HG02884 (cell line): ENCODE data around the gene KCTD2.
"Not testable (repeated sequence)": the region's sequence is repeated elsewhere in the genome, so short reads cannot be mapped to it uniquely, and the experiment has no call there.

Experiments
- ATAC-seq: cut with Tn5 transposase; IDR thresholded peaks from one replicate; pipeline ENCODE4 v1.9.1; 2021; ENCODE audit warnings: mild to moderate bottlenecking, moderate library complexity; ENCODE audit not compliant: unreplicated experiment

Gene KCTD2

GRCh38 chr17:75049057-75049456 is 2.0 kb downstream of the KCTD2 start:
- ATAC-seq, result no peak

DNA sequence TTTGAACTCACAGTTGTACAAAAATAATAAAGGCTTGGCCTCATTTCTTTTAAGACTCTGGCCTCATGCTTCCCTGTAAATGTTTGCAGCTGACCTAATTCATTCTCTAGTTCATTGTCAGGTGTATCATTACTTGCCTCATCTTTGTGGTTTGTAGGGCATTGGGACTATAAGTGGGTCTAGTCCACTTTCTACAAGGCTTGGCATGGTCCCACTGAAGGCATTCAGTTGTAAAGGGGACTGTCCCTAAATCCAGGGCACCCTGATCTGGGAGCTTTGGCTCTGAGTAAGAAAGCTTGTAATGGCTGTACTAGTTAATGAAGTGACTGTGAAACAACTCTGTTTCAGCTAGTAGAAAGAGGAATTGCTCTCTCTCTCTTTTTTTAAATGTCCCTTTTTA is 2.7 kb downstream of the KCTD2 start:
- ATAC-seq, result no peak

GRCh38 chr17:75051941-75052340 is 4.9 kb downstream of the KCTD2 start:
- no peak for ATAC-seq

- no peak for ATAC-seq
Measured at GRCh38 chr17:75059369-75060345, 12.6 kb downstream of the KCTD2 start.

GRCh38 chr17:75060434-75061054 is 13.5 kb downstream of the KCTD2 start:
- no peak for ATAC-seq

GRCh38 chr17:75061055-75061438 is 14.0 kb downstream of the KCTD2 start:
- no peak for ATAC-seq

GRCh38 chr17:75061618-75062017 is 14.6 kb downstream of the KCTD2 start:
- no peak for ATAC-seq

DNA sequence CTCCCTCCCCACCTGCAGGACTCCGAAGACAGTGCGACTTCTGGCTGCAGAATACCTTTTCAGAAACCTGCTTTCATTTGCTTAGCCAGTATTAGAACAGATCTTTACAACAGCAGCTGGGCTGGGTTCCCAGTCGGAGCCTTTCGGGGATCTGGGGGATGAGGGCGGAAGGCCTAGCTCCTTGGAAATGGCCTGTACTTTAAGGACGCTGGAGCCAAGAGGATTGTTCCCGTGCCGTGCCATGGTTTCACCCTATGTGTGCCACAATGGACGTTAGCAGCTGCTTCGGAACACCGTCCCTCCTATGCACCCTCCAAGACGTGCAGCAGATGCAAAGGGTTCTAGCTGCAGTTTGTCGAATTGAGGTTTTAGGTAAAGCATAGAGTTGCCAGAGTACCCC is 16.2 kb downstream of the KCTD2 start:
- ATAC-seq, result no peak

DNA sequence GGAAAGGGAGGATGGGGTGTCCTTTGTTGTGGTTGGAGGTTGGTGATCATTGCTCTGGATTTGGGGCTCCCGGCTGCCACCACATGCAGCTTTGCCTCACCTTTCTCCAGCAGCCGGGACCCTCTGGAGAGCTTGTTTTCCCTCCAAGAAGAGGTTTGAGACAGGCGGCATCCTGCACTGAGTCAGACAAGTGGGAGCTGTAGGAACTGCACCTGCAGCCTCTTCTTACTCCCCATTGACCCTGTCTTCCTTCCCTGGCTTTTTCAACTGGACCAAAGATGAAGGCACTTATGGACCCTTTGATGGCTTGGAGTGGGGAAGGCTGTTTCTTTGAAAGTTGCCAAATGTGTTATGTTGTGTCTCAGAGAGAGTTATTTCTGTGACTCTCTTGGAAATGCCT is 16.6 kb downstream of the KCTD2 start:
- no peak for ATAC-seq

DNA sequence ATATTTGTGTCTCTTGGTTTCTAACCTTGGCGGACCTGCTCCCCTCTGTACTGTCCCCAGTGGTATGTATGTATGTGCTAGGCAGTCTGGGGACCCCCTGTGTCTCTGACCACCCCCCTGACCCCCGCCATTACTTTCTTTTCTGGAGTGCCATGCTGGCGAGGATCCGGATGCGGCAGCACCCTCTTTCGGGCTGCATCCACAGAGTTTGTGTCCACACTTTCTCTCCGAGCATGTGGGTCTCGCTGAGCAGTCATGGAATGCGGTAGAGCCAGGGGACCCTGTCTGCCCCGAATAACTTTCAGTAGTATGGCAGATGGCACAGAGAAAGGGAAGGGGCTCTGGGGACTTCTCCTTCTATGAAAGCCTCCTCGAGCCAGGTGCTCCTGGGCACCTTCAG is 17.0 kb downstream of the KCTD2 start:
- no peak for ATAC-seq

- ATAC-seq, result no peak
Measured at GRCh38 chr17:75064460-75064859, 17.4 kb downstream of the KCTD2 start.

GRCh38 chr17:75064867-75065561 is 18.0 kb downstream of the KCTD2 start:
- no peak for ATAC-seq

- ATAC-seq, result no peak
Measured at GRCh38 chr17:75065562-75066151, 18.6 kb downstream of the KCTD2 start.

- no peak for ATAC-seq
Measured at GRCh38 chr17:75067856-75068255, 20.8 kb downstream of the KCTD2 start.

DNA sequence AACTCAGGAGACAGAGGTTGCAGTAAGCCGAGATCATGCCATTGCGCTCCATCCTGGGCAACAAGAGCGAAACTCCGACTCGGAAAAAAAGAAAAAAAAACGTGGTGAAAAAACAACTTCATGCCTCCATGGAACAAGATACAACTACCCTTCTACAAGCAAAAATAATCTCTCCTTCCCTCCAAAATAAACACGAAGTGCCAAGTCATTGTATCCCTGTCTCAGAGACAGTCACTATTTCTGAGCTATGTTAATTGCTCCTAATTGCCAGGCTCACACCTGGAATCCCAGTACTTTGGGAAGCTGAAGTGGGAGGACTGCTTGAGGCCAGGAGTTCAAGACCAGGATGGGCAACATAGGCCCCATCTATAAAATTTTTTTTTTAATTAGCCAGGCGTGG is 21.7 kb downstream of the KCTD2 start:
- ATAC-seq, result no peak

- no peak for ATAC-seq
Measured at GRCh38 chr17:75069783-75070182, 22.8 kb downstream of the KCTD2 start.

DNA sequence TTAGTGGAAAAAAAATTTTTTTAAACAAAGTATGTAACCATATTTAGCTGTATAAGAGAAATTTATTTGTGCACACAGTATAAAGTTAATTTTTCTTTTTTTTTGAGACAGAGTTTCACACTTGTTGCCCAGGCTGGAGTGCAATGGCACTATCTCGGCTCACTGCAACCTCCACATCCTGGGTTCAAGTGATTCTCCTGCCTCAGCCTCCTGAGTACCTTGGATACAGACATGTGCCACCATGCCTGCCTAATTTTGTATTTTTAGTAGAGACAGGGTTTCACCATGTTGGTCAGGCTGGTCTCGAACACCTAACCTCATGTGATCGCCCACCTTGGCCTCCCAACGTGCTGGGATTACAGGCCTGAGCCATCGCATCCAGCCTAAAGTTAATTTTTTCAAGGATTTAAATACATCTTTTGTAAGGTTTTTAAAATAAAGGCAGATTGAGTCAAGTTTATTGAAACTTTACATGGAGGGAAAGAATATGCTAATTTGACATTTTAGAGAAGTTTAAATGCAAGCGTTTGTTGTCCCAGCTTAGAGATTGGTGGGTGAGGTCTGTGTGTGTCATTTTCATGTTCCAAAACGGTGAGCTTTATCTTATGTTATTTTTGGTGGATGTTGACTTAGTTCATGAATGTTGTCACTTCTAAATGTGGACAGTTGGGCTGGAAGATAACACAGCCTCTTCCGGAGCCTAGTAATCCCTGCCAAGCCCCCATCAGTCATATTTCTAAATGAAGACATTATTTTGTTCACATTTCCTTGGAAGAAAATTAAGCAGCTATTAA is 24.6 kb downstream of the KCTD2 start:
- ATAC-seq, result not testable (repeated sequence)

DNA sequence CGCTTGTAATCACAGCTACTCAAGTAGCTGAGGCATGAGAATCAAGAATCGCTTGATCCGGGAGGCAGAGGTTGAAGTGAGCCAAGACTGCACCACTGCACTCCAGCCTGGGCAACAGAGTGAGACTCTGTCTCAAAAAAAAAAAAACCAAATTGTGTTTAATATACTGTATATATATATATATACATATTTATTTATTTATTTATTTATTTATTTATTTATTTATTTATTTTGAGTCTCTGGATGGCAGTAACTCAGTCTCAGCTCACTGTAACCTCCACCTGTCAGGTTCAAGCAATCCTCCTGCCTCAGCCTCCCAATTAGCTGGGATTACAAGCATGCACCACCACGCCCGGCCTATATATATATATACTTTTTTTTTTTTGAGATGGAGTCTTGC is 25.9 kb downstream of the KCTD2 start:
- not testable (repeated sequence) for ATAC-seq

- no peak for ATAC-seq
Measured at GRCh38 chr17:75073618-75074047, 26.6 kb downstream of the KCTD2 start.

GRCh38 chr17:75074532-75074931 is 27.5 kb downstream of the KCTD2 start:
- ATAC-seq, result no peak
